HCT116 (cell line): Measurements from ENCODE around the gene FAM110A. TPM values are rescaled to one million over a fixed set of nuclear protein-coding genes. Genes with fewer than 3 reads are reported as not detected.

Experiments used
- ATAC-seq: fragments of 200-7000 bp; cut with Tn5 transposase; 2 replicates; pipeline ENCODE4 v1.9.1; 2020; ENCODE audit warnings: mild to moderate bottlenecking, moderate library complexity
- BruUV-seq: library from RNA; stranded (reverse); fragments of 400-500 nt; replicated peaks from 2 replicates; lab custom pipeline; 2021; lab: Mats Ljungman, UMichigan
- CTCF ChIA-PET: fragments of 300-600 bp; sonication (Branson Sonifier 250); formaldehyde crosslinking; loops from one replicate; lab custom pipeline; 2021; ENCODE audit warnings: antibody characterized with exemption; lab: Charles Lee
- POLR2A ChIA-PET: fragments of 300-600, 350-600 bp; sonication (Branson Sonifier 250); formaldehyde crosslinking; loops from one replicate; lab custom pipeline; 2021; ENCODE audit warnings: antibody characterized with exemption; lab: Charles Lee
- RAD21 ChIA-PET, 2 experiments: fragments of 300-600 bp; sonication (Branson Sonifier 250); formaldehyde crosslinking; loops; one replicate each; lab custom pipeline; 2023; ENCODE audit warnings: low total read pairs in 2 of 2; ENCODE audit not compliant: uncharacterized antibody in 2 of 2, unreplicated experiment in 2 of 2, low non-redundant PET in 1 of 2; lab: Charles Lee
- DNase-seq: peaks from one replicate; pipeline ENCODE4 v3.0.0-alpha.2; 2010; ENCODE audit warnings: low read depth, low spot score
- H2AFZ ChIP-seq: fragments of 200-600 bp; shearing (Covaris generic), sonication (generic); 2 replicates; pipeline ENCODE4 v1.6.1; 2017; ENCODE audit warnings: low read depth, mixed run types, mixed read lengths, antibody characterized with exemption, low read length; ENCODE audit not compliant: poor library complexity, severe bottlenecking
- H3K27ac ChIP-seq: 2 replicates; pipeline ENCODE4 v1.5.1; 2012; ENCODE audit warnings: low read depth, low read length
- H3K27me3 ChIP-seq: fragments of 200-600 bp; sonication (generic); 2 replicates; pipeline ENCODE4 v1.6.1; 2016; ENCODE audit warnings: mixed run types, low read length, mixed read lengths; ENCODE audit not compliant: insufficient read depth
- H3K36me3 ChIP-seq, 2 experiments: fragments of 200-500 bp in 1 of 2; fragments of 200-600 bp in 1 of 2; sonication (Bioruptor generic) in 1 of 2; sonication (generic) in 1 of 2; 2 replicates each; pipeline versions ENCODE4 v1.5.1 to v1.6.1; 2014 to 2016; ENCODE audit warnings: low read length in 2 of 2, inconsistent platforms in 1 of 2, mixed read lengths in 1 of 2, mixed run types in 1 of 2; ENCODE audit not compliant: insufficient read depth in 2 of 2, control insufficient read depth in 1 of 2
- H3K4me1 ChIP-seq, 2 experiments: fragments of 200-600 bp in 1 of 2; sonication (generic) in 1 of 2; 2 replicates each; pipeline versions ENCODE4 v1.5.1 to v1.6.1; 2012 to 2017; ENCODE audit warnings: low read length in 2 of 2, inconsistent platforms in 1 of 2, mild to moderate bottlenecking in 1 of 2, mixed read lengths in 1 of 2, mixed run types in 1 of 2, moderate library complexity in 1 of 2; ENCODE audit not compliant: insufficient read depth in 2 of 2, control insufficient read depth in 1 of 2
- H3K4me2 ChIP-seq: fragments of 200-600 bp; sonication (generic); 2 replicates; pipeline ENCODE4 v1.6.1; 2017; ENCODE audit warnings: mixed run types, low read length, mixed read lengths
- H3K4me3 ChIP-seq, 2 experiments: fragments of 200-600 bp in 1 of 2; sonication (generic) in 1 of 2; replicated peaks in 1 of 2; 2 replicates each; pipeline ENCODE4 v1.5.1; 2011 to 2016; ENCODE audit warnings: low read length in 2 of 2, control low read depth in 1 of 2, low read depth in 1 of 2, mild to moderate bottlenecking in 1 of 2, mixed read lengths in 1 of 2, mixed run types in 1 of 2
- H3K79me2 ChIP-seq: fragments of 200-600 bp; sonication (generic); 2 replicates; pipeline ENCODE4 v1.6.1; 2017; ENCODE audit warnings: mild to moderate bottlenecking, mixed run types, low read length, moderate library complexity, mixed read lengths; ENCODE audit not compliant: insufficient read depth
- H3K9ac ChIP-seq: fragments of 200-600 bp; sonication (generic); 2 replicates; pipeline ENCODE4 v1.6.1; 2016; ENCODE audit warnings: low read length, mixed read lengths
- H3K9me2 ChIP-seq: fragments of 200-600 bp; sonication (generic), shearing (Covaris generic); 2 replicates; pipeline ENCODE4 v1.6.1; 2017; ENCODE audit warnings: mixed run types, mild to moderate bottlenecking, moderate library complexity; ENCODE audit not compliant: insufficient read depth
- H3K9me3 ChIP-seq, 2 experiments: fragments of 200-500 bp in 1 of 2; fragments of 200-600 bp in 1 of 2; sonication (Bioruptor generic) in 1 of 2; sonication (generic) in 1 of 2; 2 replicates each; pipeline ENCODE4 v1.6.1; 2014 to 2017; ENCODE audit warnings: low read length in 2 of 2, mixed read lengths in 2 of 2, inconsistent platforms in 1 of 2, low read depth in 1 of 2, mild to moderate bottlenecking in 1 of 2, mixed run types in 1 of 2, moderate library complexity in 1 of 2; ENCODE audit not compliant: control insufficient read depth in 1 of 2, insufficient read depth in 1 of 2
- H4K20me1 ChIP-seq: fragments of 200-600 bp; sonication (generic), shearing (Covaris generic); 2 replicates; pipeline ENCODE4 v1.6.1; 2017; ENCODE audit warnings: mixed run types, mild to moderate bottlenecking, moderate library complexity; ENCODE audit not compliant: insufficient read depth
- CBX3 ChIP-seq: IDR thresholded peaks from 2 replicates; pipeline ENCODE4 v1.6.1; 2012; ENCODE audit warnings: low read depth
- CEBPB ChIP-seq: IDR thresholded peaks from 2 replicates; pipeline ENCODE4 v1.6.1; 2012; ENCODE audit warnings: low read depth
- EGR1 ChIP-seq: IDR thresholded peaks from 2 replicates; pipeline ENCODE4 v1.6.1; 2012; ENCODE audit warnings: low read depth
- ELF1 ChIP-seq: IDR thresholded peaks from 2 replicates; pipeline ENCODE4 v1.6.1; 2012; ENCODE audit warnings: low read depth, borderline replicate concordance
- EZH2 ChIP-seq: fragments of 200-600 bp; sonication (generic); IDR thresholded peaks from 2 replicates; pipeline ENCODE4 v1.6.1; 2017; ENCODE audit warnings: antibody characterized with exemption, mixed run types
- EZH2phosphoT487 ChIP-seq: fragments of 200-600 bp; IDR thresholded peaks from 2 replicates; pipeline ENCODE4 v1.6.1; 2018; ENCODE audit warnings: antibody characterized with exemption, borderline replicate concordance
- FOSL1 ChIP-seq: IDR thresholded peaks from 2 replicates; pipeline ENCODE4 v1.6.1; 2012; ENCODE audit warnings: low read depth
- JUND ChIP-seq: IDR thresholded peaks from 2 replicates; pipeline ENCODE4 v1.6.1; 2012
- POLR2A ChIP-seq: IDR thresholded peaks from 2 replicates; pipeline ENCODE4 v1.7.0; 2011; ENCODE audit warnings: borderline replicate concordance; ENCODE audit not compliant: insufficient read depth, insufficient read length; ENCODE audit errors: extremely low read depth
- POLR2AphosphoS5 ChIP-seq: IDR thresholded peaks from 2 replicates; pipeline ENCODE4 v1.6.1; 2011; ENCODE audit warnings: mild to moderate bottlenecking, low read depth, low read length, moderate library complexity
- RAD21 ChIP-seq: IDR thresholded peaks from 2 replicates; pipeline ENCODE4 v1.6.1; 2012; ENCODE audit warnings: low read depth, mild to moderate bottlenecking
- SRF ChIP-seq: IDR thresholded peaks from 2 replicates; pipeline ENCODE4 v1.6.1; 2012; ENCODE audit warnings: low read depth
- TCF7L2 ChIP-seq: IDR thresholded peaks from 2 replicates; pipeline ENCODE4 v1.7.0; 2011; ENCODE audit warnings: borderline replicate concordance, inconsistent platforms; ENCODE audit not compliant: insufficient read depth, insufficient read length; ENCODE audit errors: extremely low read depth
- YY1 ChIP-seq: IDR thresholded peaks from 2 replicates; pipeline ENCODE4 v1.6.1; 2011; ENCODE audit warnings: low read length, low read depth, moderate library complexity, mild to moderate bottlenecking; ENCODE audit not compliant: insufficient replicate concordance; ENCODE audit errors: extremely low read depth
- ZFX ChIP-seq: fragments of 450-650 bp; IDR thresholded peaks from 2 replicates; pipeline ENCODE4 v1.6.1; 2017
- ZNF274 ChIP-seq: fragments of 200-500 bp; sonication (Bioruptor generic); IDR thresholded peaks from 2 replicates; pipeline ENCODE4 v1.6.1; 2014; ENCODE audit warnings: mild to moderate bottlenecking, low read depth, low read length, inconsistent platforms
- intact Hi-C: fragments of 100-400 bp; cut with micrococcal nuclease; formaldehyde crosslinking; loops from 2 replicates; pipeline ENCODE4 v1.10.0; 2022
- total RNA-seq: library from RNA; stranded (reverse); gene quantifications from one replicate; pipeline ENCODE4 v1.2.1, GENCODE V29; 2021; ENCODE audit not compliant: unreplicated experiment
- TF ChIP-seq, protein P1 (sequence below), 3 experiments: fragments of 200-600 bp in 1 of 3; sonication (generic) in 1 of 3; IDR thresholded peaks in 2 of 3; conservative IDR thresholded peaks in 1 of 3; 2 replicates each; pipeline ENCODE4 v1.5.1; 2012 to 2017; ENCODE audit warnings: low read depth in 2 of 3, low read length in 2 of 3, antibody characterized with exemption in 1 of 3, borderline replicate concordance in 1 of 3, control low read depth in 1 of 3, mild to moderate bottlenecking in 1 of 3, mixed read lengths in 1 of 3, mixed run types in 1 of 3, moderate library complexity in 1 of 3; ENCODE audit not compliant: insufficient read depth in 1 of 3
- TF ChIP-seq, protein P2 (sequence below): IDR thresholded peaks from 2 replicates; pipeline ENCODE4 v1.6.1; 2012
- TF ChIP-seq, protein P3 (sequence below): IDR thresholded peaks from 2 replicates; pipeline ENCODE4 v1.6.1; 2012; ENCODE audit warnings: low read depth
- TF ChIP-seq, protein P4 (sequence below): IDR thresholded peaks from 2 replicates; pipeline ENCODE4 v1.6.1; 2012

FAM110A gene
- total RNA-seq, 1 experiment from 2014 or later = 26.4 TPM

DNA sequence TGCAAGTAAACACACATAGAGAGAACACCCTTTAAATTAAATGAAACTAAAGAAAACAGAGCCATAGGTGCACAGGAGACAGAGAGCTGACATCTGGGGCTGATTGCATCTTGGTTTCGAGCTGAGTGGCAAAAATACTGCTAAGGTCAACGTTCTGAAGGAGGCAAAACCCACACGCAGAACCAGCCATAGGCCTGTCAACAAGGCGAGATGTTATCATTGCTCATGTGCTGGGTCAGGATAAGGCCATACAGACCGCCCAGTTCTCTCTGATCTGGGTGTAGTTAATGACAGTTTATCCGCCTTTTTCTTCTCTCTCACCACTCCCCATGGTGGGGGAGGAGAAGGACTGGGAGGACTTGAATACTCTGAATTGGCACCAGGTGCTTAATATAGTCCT is 4.5 kb upstream of the FAM110A start:
- H3K9ac ChIP-seq = no peak overlapping the region
- no peak overlapping the region for H3K4me2 ChIP-seq
- H3K36me3 ChIP-seq = no peaks in the 10 kb centered on the region
- no TSS peak for BruUV-seq
- H3K27ac ChIP-seq = no peak overlapping the region
- no peaks in the 10 kb centered on the region for H4K20me1 ChIP-seq
- ChIA-PET POLR2A (no interaction called here), CTCF (no interaction called here), RAD21 (no interaction called here)
- TF ChIP-seq, protein P1, sequence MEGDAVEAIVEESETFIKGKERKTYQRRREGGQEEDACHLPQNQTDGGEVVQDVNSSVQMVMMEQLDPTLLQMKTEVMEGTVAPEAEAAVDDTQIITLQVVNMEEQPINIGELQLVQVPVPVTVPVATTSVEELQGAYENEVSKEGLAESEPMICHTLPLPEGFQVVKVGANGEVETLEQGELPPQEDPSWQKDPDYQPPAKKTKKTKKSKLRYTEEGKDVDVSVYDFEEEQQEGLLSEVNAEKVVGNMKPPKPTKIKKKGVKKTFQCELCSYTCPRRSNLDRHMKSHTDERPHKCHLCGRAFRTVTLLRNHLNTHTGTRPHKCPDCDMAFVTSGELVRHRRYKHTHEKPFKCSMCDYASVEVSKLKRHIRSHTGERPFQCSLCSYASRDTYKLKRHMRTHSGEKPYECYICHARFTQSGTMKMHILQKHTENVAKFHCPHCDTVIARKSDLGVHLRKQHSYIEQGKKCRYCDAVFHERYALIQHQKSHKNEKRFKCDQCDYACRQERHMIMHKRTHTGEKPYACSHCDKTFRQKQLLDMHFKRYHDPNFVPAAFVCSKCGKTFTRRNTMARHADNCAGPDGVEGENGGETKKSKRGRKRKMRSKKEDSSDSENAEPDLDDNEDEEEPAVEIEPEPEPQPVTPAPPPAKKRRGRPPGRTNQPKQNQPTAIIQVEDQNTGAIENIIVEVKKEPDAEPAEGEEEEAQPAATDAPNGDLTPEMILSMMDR (IDR thresholded peaks at IDR 0.05 in 2 of 3, conservative IDR thresholded peaks at IDR 0.05 in 1 of 3; ENCODE audit: borderline replicate concordance in 1 of 3, insufficient read depth in 1 of 3, low read depth in 2 of 3, low read length in 2 of 3) = no peak
- TF ChIP-seq EGR1 = no peak
- TF ChIP-seq FOSL1 = no peak
- TF ChIP-seq, protein P2, sequence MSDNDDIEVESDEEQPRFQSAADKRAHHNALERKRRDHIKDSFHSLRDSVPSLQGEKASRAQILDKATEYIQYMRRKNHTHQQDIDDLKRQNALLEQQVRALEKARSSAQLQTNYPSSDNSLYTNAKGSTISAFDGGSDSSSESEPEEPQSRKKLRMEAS = no peak
- TF ChIP-seq, protein P3, sequence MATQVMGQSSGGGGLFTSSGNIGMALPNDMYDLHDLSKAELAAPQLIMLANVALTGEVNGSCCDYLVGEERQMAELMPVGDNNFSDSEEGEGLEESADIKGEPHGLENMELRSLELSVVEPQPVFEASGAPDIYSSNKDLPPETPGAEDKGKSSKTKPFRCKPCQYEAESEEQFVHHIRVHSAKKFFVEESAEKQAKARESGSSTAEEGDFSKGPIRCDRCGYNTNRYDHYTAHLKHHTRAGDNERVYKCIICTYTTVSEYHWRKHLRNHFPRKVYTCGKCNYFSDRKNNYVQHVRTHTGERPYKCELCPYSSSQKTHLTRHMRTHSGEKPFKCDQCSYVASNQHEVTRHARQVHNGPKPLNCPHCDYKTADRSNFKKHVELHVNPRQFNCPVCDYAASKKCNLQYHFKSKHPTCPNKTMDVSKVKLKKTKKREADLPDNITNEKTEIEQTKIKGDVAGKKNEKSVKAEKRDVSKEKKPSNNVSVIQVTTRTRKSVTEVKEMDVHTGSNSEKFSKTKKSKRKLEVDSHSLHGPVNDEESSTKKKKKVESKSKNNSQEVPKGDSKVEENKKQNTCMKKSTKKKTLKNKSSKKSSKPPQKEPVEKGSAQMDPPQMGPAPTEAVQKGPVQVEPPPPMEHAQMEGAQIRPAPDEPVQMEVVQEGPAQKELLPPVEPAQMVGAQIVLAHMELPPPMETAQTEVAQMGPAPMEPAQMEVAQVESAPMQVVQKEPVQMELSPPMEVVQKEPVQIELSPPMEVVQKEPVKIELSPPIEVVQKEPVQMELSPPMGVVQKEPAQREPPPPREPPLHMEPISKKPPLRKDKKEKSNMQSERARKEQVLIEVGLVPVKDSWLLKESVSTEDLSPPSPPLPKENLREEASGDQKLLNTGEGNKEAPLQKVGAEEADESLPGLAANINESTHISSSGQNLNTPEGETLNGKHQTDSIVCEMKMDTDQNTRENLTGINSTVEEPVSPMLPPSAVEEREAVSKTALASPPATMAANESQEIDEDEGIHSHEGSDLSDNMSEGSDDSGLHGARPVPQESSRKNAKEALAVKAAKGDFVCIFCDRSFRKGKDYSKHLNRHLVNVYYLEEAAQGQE = no peak
- TF ChIP-seq SRF = no peak
- TF ChIP-seq EZH2 = no peak
- no peak for TF ChIP-seq CEBPB
- no peak for TF ChIP-seq JUND
- no peak for TF ChIP-seq RAD21
- no peak for TF ChIP-seq YY1
- TF ChIP-seq EZH2phosphoT487 = no peak
- no peak for TF ChIP-seq ZFX
- TF ChIP-seq POLR2AphosphoS5 = no peak
- no peak for TF ChIP-seq ELF1
- no peak for TF ChIP-seq CBX3
- TF ChIP-seq TCF7L2 = no peak
- no peak for TF ChIP-seq POLR2A
- TF ChIP-seq, protein P4, sequence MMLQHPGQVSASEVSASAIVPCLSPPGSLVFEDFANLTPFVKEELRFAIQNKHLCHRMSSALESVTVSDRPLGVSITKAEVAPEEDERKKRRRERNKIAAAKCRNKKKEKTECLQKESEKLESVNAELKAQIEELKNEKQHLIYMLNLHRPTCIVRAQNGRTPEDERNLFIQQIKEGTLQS = no peak
- TF ChIP-seq ZNF274 = no peak
- no peaks in the 10 kb centered on the region for H3K9me2 ChIP-seq
- ATAC-seq = no peak
- no peak overlapping the region for H2AFZ ChIP-seq
- no peak overlapping the region for H3K4me3 ChIP-seq
- DNase-seq = no peak
- H3K9me3 ChIP-seq = no peaks in the 10 kb centered on the region
- no peaks in the 10 kb centered on the region for H3K79me2 ChIP-seq
- H3K27me3 ChIP-seq = no peaks in the 10 kb centered on the region
- intact Hi-C loops = no loop called here
- peaks cover 4 to 5% of the 10 kb centered on the region in 2 experiments; a peak in 3 of 4 replicates for H3K4me1 ChIP-seq
